Activated naive CD4-positive, alpha-beta T cell treated with anti-CD3 and anti-CD28 coated beads, Interleukin-2, amount 10 ng/mL, durations not matched to agents 7 days and 5 days (primary cell): ENCODE data around the gene UNC80.

Experiments used
- CTCF ChIA-PET: fragments of 350-600 bp; sonication (Branson Sonifier 250); formaldehyde crosslinking; loops from one replicate; lab custom pipeline; 2021; ENCODE audit warnings: antibody characterized with exemption; lab: Charles Lee
- DNase-seq: peaks from one replicate; pipeline ENCODE4 v3.0.0-alpha.2; 2020
- H3K27ac Mint-ChIP-seq: one replicate; pipeline ENCODE4 v1.8.0; 2021; ENCODE audit warnings: mild to moderate bottlenecking, moderate library complexity, mixed read lengths
- H3K27me3 Mint-ChIP-seq: one replicate; pipeline ENCODE4 v1.8.0; 2021; ENCODE audit warnings: mild to moderate bottlenecking, mixed read lengths
- H3K36me3 Mint-ChIP-seq: one replicate; pipeline ENCODE4 v1.8.0; 2021; ENCODE audit warnings: mixed read lengths
- H3K4me1 Mint-ChIP-seq: one replicate; pipeline ENCODE4 v1.8.0; 2021; ENCODE audit warnings: mixed read lengths
- H3K4me3 Mint-ChIP-seq: one replicate; pipeline ENCODE4 v1.8.0; 2021; ENCODE audit warnings: mild to moderate bottlenecking, moderate library complexity, mixed read lengths
- H3K9me3 Mint-ChIP-seq: one replicate; pipeline ENCODE4 v1.8.0; 2021; ENCODE audit warnings: mixed read lengths

The UNC80 gene

DNA sequence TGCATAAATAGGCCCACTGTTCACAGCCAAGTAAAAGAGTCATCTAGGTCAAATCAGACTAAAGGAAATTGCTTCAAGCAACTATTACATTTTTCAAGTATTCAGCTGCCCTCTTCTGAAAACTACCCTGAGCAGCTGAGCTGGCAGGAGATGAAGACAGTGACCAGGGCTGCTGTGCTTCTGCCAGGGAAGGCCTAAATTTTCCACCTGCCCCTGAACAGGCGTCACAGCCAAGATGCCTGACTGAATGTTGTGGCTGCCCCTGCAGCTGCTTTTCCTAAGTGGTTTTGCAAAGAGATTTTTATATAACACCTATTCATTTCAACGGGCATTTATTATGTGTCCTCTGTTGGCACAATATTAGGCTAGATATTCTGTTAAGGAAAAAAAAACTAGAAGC is 134.1 kb downstream of the UNC80 start:
- no peak for DNase-seq
- H3K9me3 Mint-ChIP-seq, result no peaks in the 10 kb centered on the region
- CTCF ChIA-PET, result no interaction called here
- H3K27ac Mint-ChIP-seq, result no peak overlapping the region
- no peaks in the 10 kb centered on the region for H3K4me1 Mint-ChIP-seq
- H3K36me3 Mint-ChIP-seq, result no peaks in the 10 kb centered on the region
- H3K4me3 Mint-ChIP-seq, result no peak overlapping the region
- H3K27me3 Mint-ChIP-seq, result no peaks in the 10 kb centered on the region

- CTCF ChIA-PET, result no interaction called here
- no peaks in the 10 kb centered on the region for H3K36me3 Mint-ChIP-seq
- no peaks in the 10 kb centered on the region for H3K27me3 Mint-ChIP-seq
- H3K27ac Mint-ChIP-seq, result no peak overlapping the region
- H3K4me1 Mint-ChIP-seq, result no peaks in the 10 kb centered on the region
- H3K4me3 Mint-ChIP-seq, result no peak overlapping the region
- no peak for DNase-seq
- H3K9me3 Mint-ChIP-seq, result no peaks in the 10 kb centered on the region
Observed at GRCh38 chr2:209907746-209908145, 136.1 kb downstream of the UNC80 start.

GRCh38 chr2:209908511-209908910 is 136.9 kb downstream of the UNC80 start:
- Mint-ChIP-seq H3K27ac (no peak overlapping the region), H3K4me1 (no peaks in the 10 kb centered on the region), H3K9me3 (no peaks in the 10 kb centered on the region), H3K36me3 (no peaks in the 10 kb centered on the region), H3K27me3 (no peaks in the 10 kb centered on the region), H3K4me3 (no peak overlapping the region)
- no peak for DNase-seq
- CTCF ChIA-PET, result no interaction called here

- no peak overlapping the region for H3K4me3 Mint-ChIP-seq
- DNase-seq, result no peak
- CTCF ChIA-PET, result interaction anchor here (0.6 kb wide), 1 partner anchor 50 kb away, joined by 3 read pairs; no protein-coding TSS in a partner anchor
- no peak overlapping the region for H3K27ac Mint-ChIP-seq
- H3K9me3 Mint-ChIP-seq, result no peaks in the 10 kb centered on the region
- no peaks in the 10 kb centered on the region for H3K27me3 Mint-ChIP-seq
- no peaks in the 10 kb centered on the region for H3K4me1 Mint-ChIP-seq
- no peaks in the 10 kb centered on the region for H3K36me3 Mint-ChIP-seq
Observed at GRCh38 chr2:209911486-209911885, 139.9 kb downstream of the UNC80 start.

GRCh38 chr2:209913786-209914345 is 142.2 kb downstream of the UNC80 start:
- no peak for DNase-seq
- no peak overlapping the region for H3K4me3 Mint-ChIP-seq

GRCh38 chr2:209917154-209917771 is 145.6 kb downstream of the UNC80 start:
- H3K4me1 Mint-ChIP-seq, result no peaks in the 10 kb centered on the region
- CTCF ChIA-PET, result no interaction called here
- H3K27ac Mint-ChIP-seq, result no peak overlapping the region
- H3K9me3 Mint-ChIP-seq, result no peaks in the 10 kb centered on the region
- no peaks in the 10 kb centered on the region for H3K27me3 Mint-ChIP-seq
- H3K36me3 Mint-ChIP-seq, result no peaks in the 10 kb centered on the region
- no peak overlapping the region for H3K4me3 Mint-ChIP-seq
- no peak for DNase-seq

More at GRCh38 chr2:209913786-209914345, 142.2 kb downstream of the UNC80 start:
- Mint-ChIP-seq H3K36me3 (no peaks in the 10 kb centered on the region), H3K27ac (no peak overlapping the region), H3K4me1 (no peaks in the 10 kb centered on the region), H3K9me3 (no peaks in the 10 kb centered on the region), H3K27me3 (no peaks in the 10 kb centered on the region)
- CTCF ChIA-PET, result no interaction called here

GRCh38 chr2:209918251-209918650 is 146.6 kb downstream of the UNC80 start:
- Mint-ChIP-seq H3K27me3 (no peaks in the 10 kb centered on the region), H3K9me3 (no peaks in the 10 kb centered on the region), H3K4me3 (no peak overlapping the region), H3K27ac (no peak overlapping the region), H3K4me1 (no peaks in the 10 kb centered on the region), H3K36me3 (no peaks in the 10 kb centered on the region)
- no peak for DNase-seq
- CTCF ChIA-PET, result no interaction called here

DNA sequence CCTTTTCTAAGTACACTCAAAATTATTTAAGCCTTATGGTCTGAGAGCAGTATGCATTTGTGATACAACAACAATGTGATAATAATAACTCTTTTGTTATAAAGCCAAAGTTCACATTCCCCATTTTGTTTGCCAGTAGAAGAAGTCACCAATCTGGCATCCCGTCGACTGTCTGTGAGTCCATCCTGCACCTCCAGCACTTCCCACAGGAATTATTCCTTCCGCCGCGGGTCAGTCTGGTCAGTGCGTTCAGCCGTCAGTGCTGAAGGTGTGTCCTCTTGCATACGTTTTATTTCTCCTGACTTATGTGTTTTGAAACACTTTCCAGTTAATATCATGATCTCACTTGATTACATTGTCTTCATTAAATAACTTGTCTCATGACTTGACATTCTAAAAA is 150.5 kb downstream of the UNC80 start:
- Mint-ChIP-seq H3K36me3 (no peaks in the 10 kb centered on the region), H3K4me3 (no peak overlapping the region), H3K9me3 (no peaks in the 10 kb centered on the region), H3K27ac (no peak overlapping the region), H3K4me1 (no peaks in the 10 kb centered on the region), H3K27me3 (no peaks in the 10 kb centered on the region)
- CTCF ChIA-PET, result no interaction called here
- no peak for DNase-seq

DNA sequence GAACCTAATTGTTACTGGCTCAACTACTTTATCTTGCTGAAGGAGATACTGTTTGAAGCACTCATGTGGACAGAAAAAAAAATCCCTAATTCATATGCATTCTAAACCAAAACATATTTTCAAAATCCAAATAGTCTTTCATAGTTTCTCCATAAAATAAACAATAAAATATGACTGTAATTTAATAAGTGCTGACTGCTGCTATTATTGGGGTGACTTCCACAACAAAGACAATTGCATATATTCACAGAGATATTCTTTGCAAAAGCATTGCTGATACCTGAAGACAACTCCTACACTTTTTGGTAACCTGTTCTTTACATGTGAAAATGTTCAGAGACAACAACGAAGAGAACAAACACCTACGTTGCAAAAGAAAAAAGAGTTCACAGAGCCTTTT is 157.7 kb downstream of the UNC80 start:
- H3K4me1 Mint-ChIP-seq, result no peaks in the 10 kb centered on the region
- no peak for DNase-seq
- H3K9me3 Mint-ChIP-seq, result no peaks in the 10 kb centered on the region
- no peak overlapping the region for H3K27ac Mint-ChIP-seq
- H3K36me3 Mint-ChIP-seq, result no peaks in the 10 kb centered on the region
- H3K4me3 Mint-ChIP-seq, result no peak overlapping the region
- no peaks in the 10 kb centered on the region for H3K27me3 Mint-ChIP-seq
- CTCF ChIA-PET, result no interaction called here

GRCh38 chr2:209933499-209934483 is 162.2 kb downstream of the UNC80 start:
- CTCF ChIA-PET, result interaction anchor here (1.2 kb wide), 1 partner anchor 265 kb away, joined by 3 read pairs; no protein-coding TSS in a partner anchor
- no peaks in the 10 kb centered on the region for H3K9me3 Mint-ChIP-seq
- H3K4me3 Mint-ChIP-seq, result no peak overlapping the region
- H3K27me3 Mint-ChIP-seq, result no peaks in the 10 kb centered on the region
- H3K4me1 Mint-ChIP-seq, result no peaks in the 10 kb centered on the region
- H3K27ac Mint-ChIP-seq, result no peak overlapping the region
- no peak for DNase-seq
- no peaks in the 10 kb centered on the region for H3K36me3 Mint-ChIP-seq

GRCh38 chr2:209936106-209936666 is 164.6 kb downstream of the UNC80 start:
- no peak overlapping the region for H3K4me3 Mint-ChIP-seq
- no peaks in the 10 kb centered on the region for H3K36me3 Mint-ChIP-seq
- CTCF ChIA-PET, result no interaction called here
- H3K9me3 Mint-ChIP-seq, result no peaks in the 10 kb centered on the region
- DNase-seq, result no peak
- no peak overlapping the region for H3K27ac Mint-ChIP-seq
- no peaks in the 10 kb centered on the region for H3K4me1 Mint-ChIP-seq
- no peaks in the 10 kb centered on the region for H3K27me3 Mint-ChIP-seq

- no peaks in the 10 kb centered on the region for H3K27me3 Mint-ChIP-seq
- no peak for DNase-seq
- no peaks in the 10 kb centered on the region for H3K4me1 Mint-ChIP-seq
- CTCF ChIA-PET, result interaction anchor here (1.0 to 1.5 kb wide), 2 partner anchors 21 to 555 kb away, joined by 3 to 4 read pairs; no protein-coding TSS in a partner anchor
- H3K4me3 Mint-ChIP-seq, result no peak overlapping the region
- no peak overlapping the region for H3K27ac Mint-ChIP-seq
- H3K9me3 Mint-ChIP-seq, result no peaks in the 10 kb centered on the region
- H3K36me3 Mint-ChIP-seq, result no peaks in the 10 kb centered on the region
Observed at GRCh38 chr2:209937893-209938292, 166.3 kb downstream of the UNC80 start.

DNA sequence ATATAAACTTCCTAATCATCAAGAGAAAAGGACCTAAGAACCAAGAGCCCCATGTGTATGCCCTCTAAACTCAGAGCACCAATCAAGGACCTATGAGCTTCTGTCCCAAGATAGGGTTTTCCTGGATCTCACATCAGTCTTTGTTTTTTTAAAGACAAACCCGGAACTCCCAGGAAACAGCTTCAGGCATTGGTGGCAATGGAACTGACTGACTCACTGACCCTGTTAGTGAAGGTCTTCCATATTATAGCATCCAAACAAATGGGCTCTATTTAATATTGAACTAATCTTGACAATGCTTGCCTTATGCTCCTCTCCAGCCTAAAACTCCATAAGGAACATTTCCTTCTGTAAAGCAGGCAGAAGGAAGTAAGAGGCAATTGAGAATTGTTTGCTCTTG is 167.3 kb downstream of the UNC80 start:
- Mint-ChIP-seq H3K27ac (no peak overlapping the region), H3K4me1 (no peaks in the 10 kb centered on the region), H3K9me3 (no peaks in the 10 kb centered on the region), H3K27me3 (no peaks in the 10 kb centered on the region), H3K36me3 (no peaks in the 10 kb centered on the region), H3K4me3 (no peak overlapping the region)
- CTCF ChIA-PET, result interaction anchor here (1.5 kb wide), 1 partner anchor 20 kb away, joined by 4 read pairs; no protein-coding TSS in a partner anchor
- no peak for DNase-seq

DNA sequence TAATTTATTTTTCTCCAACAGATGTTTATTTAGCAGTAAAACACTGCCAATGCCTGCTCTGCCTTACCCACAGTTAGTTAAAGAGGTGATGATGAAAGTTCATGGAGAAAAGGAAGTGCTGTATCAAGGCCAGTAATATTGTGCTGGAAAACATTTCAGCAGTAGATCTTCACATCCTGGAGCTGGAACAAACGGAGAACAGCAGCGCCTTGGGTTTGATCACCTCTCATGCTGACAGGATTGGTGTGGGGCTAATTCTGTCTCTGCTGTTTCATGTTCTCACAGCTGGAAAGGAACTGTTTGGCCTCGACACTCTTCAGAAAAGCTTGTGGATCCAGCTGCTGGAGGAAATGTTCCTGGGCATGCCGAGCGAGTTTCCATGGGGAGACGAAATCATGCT is 169.3 kb downstream of the UNC80 start:
- Mint-ChIP-seq H3K4me3 (no peak overlapping the region), H3K27me3 (no peaks in the 10 kb centered on the region), H3K4me1 (no peaks in the 10 kb centered on the region), H3K9me3 (no peaks in the 10 kb centered on the region), H3K27ac (no peak overlapping the region), H3K36me3 (no peaks in the 10 kb centered on the region)
- no peak for DNase-seq
- CTCF ChIA-PET, result no interaction called here
